K562 (cell line): Measurements from ENCODE around the gene FRMD5. TPM values are rescaled to one million over a fixed set of nuclear protein-coding genes. Genes with fewer than 3 reads are reported as not detected.

Experiments used
- ATAC-seq: fragments of 200-7000 bp; cut with Tn5 transposase; 3 replicates; pipeline ENCODE4 v1.9.1; 2020; ENCODE audit warnings: moderate library complexity
- BruUV-seq: library from RNA; stranded (reverse); fragments of 400-500 nt; replicated peaks from 2 replicates; lab custom pipeline; 2021; lab: Mats Ljungman, UMichigan
- CTCF ChIA-PET: fragments of 300-600 bp; formaldehyde crosslinking; extraction: SDS; loops from one replicate; lab custom pipeline; 2021; ENCODE audit warnings: low intra/inter-chr PET ratio; lab: Yijun Ruan, JAX
- POLR2A ChIA-PET: fragments of 300-600, 350-650 bp; sonication (Branson Sonifier 250); formaldehyde crosslinking; extraction: SDS; loops from one replicate; lab custom pipeline; 2021; ENCODE audit warnings: antibody characterized with exemption, inconsistent platforms; lab: Yijun Ruan, JAX
- DNase-seq, 4 experiments: peaks; one replicate each; pipeline versions ENCODE4 v3.0.0 to v3.0.0-alpha.2; 2011 to 2018; ENCODE audit warnings: low spot score in 3 of 4, mixed read lengths in 3 of 4; ENCODE audit errors: extremely low read depth in 1 of 4
- FAIRE-seq: peaks from 2 replicates; lab custom pipeline; 2011; peaks lifted over from hg19 to GRCh38; lab: Jason Lieb, UNC
- H2AFZ ChIP-seq: 2 replicates; pipeline ENCODE4 v1.6.0; 2011; ENCODE audit warnings: low read depth, low read length, control low read depth, inconsistent platforms
- H3K27ac ChIP-seq: fragments of 200-600 bp; 3 replicates; pipeline ENCODE4 v1.8.0; 2011; ENCODE audit warnings: low read depth, mild to moderate bottlenecking, control low read depth, inconsistent platforms, low read length, moderate library complexity, mixed read lengths; ENCODE audit errors: extremely low read depth
- H3K27me3 ChIP-seq, 2 experiments: fragments of 300-600 bp in 1 of 2; 2 replicates in 1 of 2; 3 replicates in 1 of 2; pipeline versions ENCODE4 v1.6.0 to v1.8.0; 2011; ENCODE audit warnings: inconsistent platforms in 2 of 2, low read length in 2 of 2, mild to moderate bottlenecking in 1 of 2, mixed read lengths in 1 of 2, moderate library complexity in 1 of 2; ENCODE audit not compliant: control insufficient read depth in 2 of 2, insufficient read depth in 2 of 2
- H3K36me3 ChIP-seq: fragments of 300-600 bp; 3 replicates; pipeline ENCODE4 v1.8.0; 2011; ENCODE audit warnings: mild to moderate bottlenecking, low read length, inconsistent platforms; ENCODE audit not compliant: control insufficient read depth, insufficient read depth
- H3K4me1 ChIP-seq, 2 experiments: fragments of 200-600 bp in 1 of 2; replicated peaks in 1 of 2; 2 replicates in 1 of 2; 3 replicates in 1 of 2; pipeline versions ENCODE4 v1.5.1 to v1.8.0; 2011; ENCODE audit warnings: inconsistent platforms in 2 of 2, low read length in 2 of 2, mild to moderate bottlenecking in 1 of 2, mixed read lengths in 1 of 2, moderate library complexity in 1 of 2; ENCODE audit not compliant: control insufficient read depth in 2 of 2, insufficient read depth in 2 of 2
- H3K4me2 ChIP-seq: 2 replicates; pipeline ENCODE4 v1.6.1; 2011; ENCODE audit warnings: low read length, control low read depth, inconsistent platforms, mixed read lengths; ENCODE audit not compliant: insufficient read depth
- H3K4me3 ChIP-seq: fragments of 200-600 bp; sonication (generic), shearing (Covaris generic); 2 replicates; pipeline ENCODE4 v1.5.1; 2016; ENCODE audit warnings: control low read depth, inconsistent platforms
- H3K79me2 ChIP-seq: fragments of 200-600 bp; 3 replicates; pipeline ENCODE4 v1.8.0; 2011; ENCODE audit warnings: low read length, inconsistent platforms; ENCODE audit not compliant: control insufficient read depth, insufficient read depth
- H3K9ac ChIP-seq, 2 experiments: 2 replicates each; pipeline versions ENCODE4 v1.6.0 to v1.6.1; 2011; ENCODE audit warnings: low read depth in 2 of 2, low read length in 2 of 2, control low read depth in 1 of 2, inconsistent platforms in 1 of 2, mild to moderate bottlenecking in 1 of 2, mixed read lengths in 1 of 2; ENCODE audit not compliant: insufficient read depth in 1 of 2
- H3K9me1 ChIP-seq: one replicate; pipeline ENCODE4 v1.6.0; 2011; ENCODE audit warnings: inconsistent platforms, mild to moderate bottlenecking, low read length, moderate library complexity; ENCODE audit not compliant: control insufficient read depth, insufficient read depth
- H3K9me3 ChIP-seq: replicated peaks from 2 replicates; pipeline ENCODE4 v1.5.1; 2011; ENCODE audit warnings: low read depth, low read length, inconsistent platforms; ENCODE audit not compliant: control insufficient read depth, insufficient read depth
- H4K20me1 ChIP-seq: replicated peaks from 2 replicates; pipeline ENCODE4 v1.6.1; 2011; ENCODE audit warnings: low read length, inconsistent platforms, mixed read lengths; ENCODE audit not compliant: control insufficient read depth, insufficient read depth
- DLX4 ChIP-seq: fragments of 250-450 bp; sonication (Bioruptor Pico); IDR thresholded peaks from 2 replicates; pipeline ENCODE4 v1.6.1; 2021; ENCODE audit warnings: mild to moderate bottlenecking
- ESRRB ChIP-seq: fragments of 250-450 bp; sonication (Bioruptor Pico); IDR thresholded peaks from 2 replicates; pipeline ENCODE4 v1.5.0; 2020; ENCODE audit warnings: mild to moderate bottlenecking, moderate library complexity, borderline replicate concordance
- FOXM1 ChIP-seq, 2 experiments: fragments of 450-650 bp in 1 of 2; sonication (generic) in 1 of 2; formaldehyde crosslinking in 1 of 2; IDR thresholded peaks; 2 replicates each; pipeline versions ENCODE4 v1.6.1 to v1.9.0; 2017 to 2022; ENCODE audit warnings: low read depth in 2 of 2, mild to moderate bottlenecking in 2 of 2, missing genetic modification reagents in 1 of 2, moderate library complexity in 1 of 2
- HNRNPUL1 ChIP-seq: fragments of 200-400 bp; formaldehyde crosslinking; IDR thresholded peaks from 2 replicates; pipeline ENCODE4 v1.6.1; 2017; ENCODE audit warnings: low read length
- MTA2 ChIP-seq: fragments of 450-650 bp; IDR thresholded peaks from 2 replicates; pipeline ENCODE4 v1.6.1; 2016; ENCODE audit warnings: low read depth
- MTF1 ChIP-seq: fragments of 250-450 bp; sonication (Bioruptor Pico); IDR thresholded peaks from 2 replicates; pipeline ENCODE4 v1.9.0; 2021; ENCODE audit warnings: moderate library complexity, mild to moderate bottlenecking, inconsistent platforms, borderline replicate concordance
- NFIX ChIP-seq: fragments of 250-450 bp; sonication (Bioruptor Pico); IDR thresholded peaks from 2 replicates; pipeline ENCODE4 v1.4.0; 2020; ENCODE audit warnings: low read depth, mild to moderate bottlenecking, moderate library complexity
- POLR3A ChIP-seq: IDR thresholded peaks from 2 replicates; pipeline ENCODE4 v1.6.1; 2011; ENCODE audit warnings: borderline replicate concordance, mild to moderate bottlenecking, moderate library complexity; ENCODE audit not compliant: insufficient read length, insufficient read depth; ENCODE audit errors: extremely low read depth
- PRMT5 ChIP-seq: sonication (generic); formaldehyde crosslinking; IDR thresholded peaks from 2 replicates; pipeline ENCODE4 v1.5.0; 2020; ENCODE audit warnings: missing genetic modification reagents
- RFX1 ChIP-seq: fragments of 450-650 bp; IDR thresholded peaks from 2 replicates; pipeline ENCODE4 v1.6.1; 2016; ENCODE audit warnings: mild to moderate bottlenecking, moderate library complexity
- VEZF1 ChIP-seq: fragments of 200-800 bp; sonication (Bioruptor generic); IDR thresholded peaks from 2 replicates; pipeline ENCODE4 v1.6.1; 2017; ENCODE audit warnings: missing genetic modification characterization, missing compliant biosample characterization
- ZNF12 ChIP-seq: sonication (generic); formaldehyde crosslinking; IDR thresholded peaks from 2 replicates; pipeline ENCODE4 v1.4.0; 2020; ENCODE audit warnings: mild to moderate bottlenecking, missing genetic modification reagents
- ZNF347 ChIP-seq: fragments of 450-650 bp; formaldehyde crosslinking; IDR thresholded peaks from 2 replicates; pipeline ENCODE4 v1.4.0; 2020; ENCODE audit warnings: low read depth, mild to moderate bottlenecking, moderate library complexity
- ZZZ3 ChIP-seq: fragments of 450-650 bp; IDR thresholded peaks from 2 replicates; pipeline ENCODE4 v1.6.1; 2016; ENCODE audit warnings: antibody characterized with exemption, mild to moderate bottlenecking, moderate library complexity
- WGBS: fragments of 100-300 bp; shearing (Covaris generic); methylation state at CpG from one replicate; pipeline ENCODE4 v1.1.6; 2016; ENCODE audit warnings: low coverage, mixed read lengths; ENCODE audit not compliant: insufficient coverage; ENCODE audit errors: missing lambda C conversion rate; 5-methylcytosine and 5-hydroxymethylcytosine counted together
- in situ Hi-C: fragments of 300-500 bp; cut with MboI; formaldehyde crosslinking; loops from 4 replicates; pipeline ENCODE4 v1.15.0; 2018; ENCODE audit warnings: inconsistent platforms, mixed read lengths
- intact Hi-C: fragments of 100-400 bp; cut with micrococcal nuclease; formaldehyde crosslinking; loops from 2 replicates; pipeline ENCODE4 v1.14.2; 2022
- polyA plus RNA-seq, 8 experiments: library from polyadenylated mRNA; depleted of rRNA in 4 of 8; stranded (reverse) in 5 of 8; unstranded in 3 of 8; fragments of >200 nt; fragmentation: Nextera tagmentation in 2 of 8; fragmentation: Illumina TruSeq in 1 of 8; extraction: Ambion mirVana in 2 of 8; extraction: Trizol in 1 of 8; gene quantifications; 2 replicates each; pipeline versions ENCODE4 v1.2.1 to v1.2.3, GENCODE V29; 2011 to 2014; ENCODE audit warnings: inconsistent platforms in 1 of 8, missing spikeins in 1 of 8
- total RNA-seq, 7 experiments: library from RNA; depleted of rRNA in 6 of 7; stranded (reverse); fragments of >200 nt in 6 of 7; fragmentation: Illumina TruSeq in 2 of 7; extraction: Trizol in 2 of 7; gene quantifications; 2 replicates each; pipeline versions ENCODE4 v1.2.1 to v1.2.3, GENCODE V29; 2011 to 2021; ENCODE audit warnings: low replicate concordance in 1 of 7

The FRMD5 gene
- total and polyA plus RNA-seq, 9 of the 15 experiments (the other 6 are each of a cell fraction or from before 2014, with no cell fraction given) = 0.13 to 0.38 TPM; not detected in 7

GRCh38 chr15:44101944-44102343 lies 93.1 kb downstream of the FRMD5 start:
- CTCF ChIA-PET = no interaction called here
- intact Hi-C loops (no loop called here), in situ Hi-C loops (no loop called here)
- H3K9me3 ChIP-seq = no peaks in the 10 kb centered on the region
- no peak overlapping the region for H3K27ac ChIP-seq
- H3K9me1 ChIP-seq = no peaks in the 10 kb centered on the region
- no peak overlapping the region for H3K9ac ChIP-seq
- H3K27me3 ChIP-seq = no peaks in the 10 kb centered on the region; a peak in 1 of 5 replicates
- ATAC-seq (no peak), FAIRE-seq (no peak), DNase-seq (no peak)
- no TSS peak for BruUV-seq
- H4K20me1 ChIP-seq = no peaks in the 10 kb centered on the region; the same call in 1 of the 2 replicates
- TF ChIP-seq ZNF12 (no peak), RFX1 (no peak), ESRRB (CRISPR knock-in tag) (no peak), FOXM1 (IDR thresholded peaks at IDR 0.05; ENCODE audit: low read depth) (no peak), FOXM1 (CRISPR knock-in tag; IDR thresholded peaks at IDR 0.05; ENCODE audit: low read depth) (no peak), HNRNPUL1 (no peak)
- no peaks in the 10 kb centered on the region for H3K36me3 ChIP-seq
- no peaks in the 10 kb centered on the region for H3K79me2 ChIP-seq
- 0% methylated on average over 1 of the region's 1 CpG for WGBS
- H2AFZ ChIP-seq = no peak overlapping the region
- POLR2A ChIA-PET = interaction anchor here (0.9 kb wide), 1 partner anchor 11 kb away, joined by 3 read pairs; no protein-coding TSS in a partner anchor
- no peak overlapping the region for H3K4me3 ChIP-seq
- H3K4me2 ChIP-seq = no peak overlapping the region
- H3K4me1 ChIP-seq = no peaks in the 10 kb centered on the region

- intact Hi-C loops = no loop called here
- Histone ChIP-seq H3K9me3 (no peaks in the 10 kb centered on the region), H3K4me2 (no peak overlapping the region), H3K36me3 (no peaks in the 10 kb centered on the region), H3K27ac (no peak overlapping the region), H3K4me1 (no peaks in the 10 kb centered on the region), H4K20me1 (no peaks in the 10 kb centered on the region; the same call in 1 of the 2 replicates), H3K9ac (no peak overlapping the region), H3K4me3 (no peak overlapping the region), H3K27me3 (no peaks in the 10 kb centered on the region; a peak in 1 of 5 replicates), H3K9me1 (no peaks in the 10 kb centered on the region), H2AFZ (no peak overlapping the region), H3K79me2 (no peaks in the 10 kb centered on the region)
- TF ChIP-seq PRMT5 (CRISPR knock-in tag) = no peak
- no peak for TF ChIP-seq MTF1 (CRISPR knock-in tag)
- TF ChIP-seq ZZZ3 = no peak
- TF ChIP-seq NFIX = no peak
- TF ChIP-seq DLX4 (CRISPR knock-in tag) = no peak
- no peak for TF ChIP-seq ZNF347
- no peak for TF ChIP-seq VEZF1
- no peak for TF ChIP-seq POLR3A
- TF ChIP-seq MTA2 = no peak
- FAIRE-seq = no peak
- no TSS peak for BruUV-seq
- CTCF ChIA-PET = no interaction called here
- no peak for ATAC-seq
- in situ Hi-C loops = no loop called here
- DNase-seq = no peak
- POLR2A ChIA-PET = interaction anchor here (0.8 kb wide), 1 partner anchor 52 kb away, joined by 3 read pairs; no protein-coding TSS in a partner anchor
Observed at GRCh38 chr15:44101286-44101685, 93.8 kb downstream of the FRMD5 start.
